HG03045 (cell line): ENCODE data around the gene LTBR.

ENCODE experiments used
- ATAC-seq: cut with Tn5 transposase; IDR thresholded peaks from one replicate; pipeline ENCODE4 v1.9.1; 2021; ENCODE audit warnings: mild to moderate bottlenecking, moderate library complexity; ENCODE audit not compliant: unreplicated experiment

Gene LTBR

DNA sequence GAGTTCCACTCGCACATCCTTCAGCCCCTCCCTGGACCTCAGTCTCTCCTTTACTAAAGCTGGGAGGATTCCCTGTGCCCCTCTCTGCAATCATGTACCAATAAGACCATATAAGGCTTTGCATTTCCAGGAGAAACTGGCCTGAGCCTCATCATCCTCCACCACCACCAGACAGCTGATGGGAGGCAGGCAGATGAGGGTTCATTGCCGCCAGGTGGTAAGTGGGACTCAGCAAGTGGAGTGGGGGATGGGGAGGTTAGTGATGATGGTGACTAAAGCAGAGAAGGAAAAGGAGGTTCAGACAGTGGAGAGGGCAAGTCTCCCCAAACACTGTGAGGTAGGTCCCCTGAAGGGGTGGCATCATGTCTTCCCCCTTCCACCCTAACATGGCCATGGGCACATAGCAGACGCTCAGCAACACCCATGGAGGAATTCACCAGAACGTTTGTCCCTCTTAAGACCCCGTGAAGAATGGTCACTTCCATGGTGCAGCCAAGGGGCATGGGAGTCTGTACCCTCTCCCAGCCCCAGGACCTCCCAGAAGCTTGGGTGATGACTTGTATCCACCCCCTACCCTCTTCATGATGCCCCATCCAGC lies 37.6 kb upstream of the LTBR start:
- no peak for ATAC-seq

DNA sequence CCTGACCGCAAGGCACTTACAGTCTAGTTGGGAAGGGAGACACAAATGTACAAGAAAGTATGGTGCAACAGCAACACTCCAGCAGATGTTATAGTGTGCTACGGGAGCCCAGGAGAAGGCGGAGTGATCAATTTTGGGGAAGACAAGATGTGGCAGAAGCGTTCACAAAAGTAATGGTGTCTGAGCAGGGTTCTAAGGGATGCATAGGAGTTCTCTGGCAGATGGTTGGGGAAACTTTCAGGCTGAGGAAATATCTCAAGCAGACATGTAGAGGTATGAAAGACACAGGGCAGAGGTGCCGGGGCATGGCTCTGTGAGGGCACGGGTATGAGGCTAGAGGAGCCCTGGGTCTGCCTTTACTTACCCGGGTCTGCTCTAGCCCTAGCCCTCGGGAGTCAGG lies 37.0 kb upstream of the LTBR start:
- ATAC-seq = no peak

DNA sequence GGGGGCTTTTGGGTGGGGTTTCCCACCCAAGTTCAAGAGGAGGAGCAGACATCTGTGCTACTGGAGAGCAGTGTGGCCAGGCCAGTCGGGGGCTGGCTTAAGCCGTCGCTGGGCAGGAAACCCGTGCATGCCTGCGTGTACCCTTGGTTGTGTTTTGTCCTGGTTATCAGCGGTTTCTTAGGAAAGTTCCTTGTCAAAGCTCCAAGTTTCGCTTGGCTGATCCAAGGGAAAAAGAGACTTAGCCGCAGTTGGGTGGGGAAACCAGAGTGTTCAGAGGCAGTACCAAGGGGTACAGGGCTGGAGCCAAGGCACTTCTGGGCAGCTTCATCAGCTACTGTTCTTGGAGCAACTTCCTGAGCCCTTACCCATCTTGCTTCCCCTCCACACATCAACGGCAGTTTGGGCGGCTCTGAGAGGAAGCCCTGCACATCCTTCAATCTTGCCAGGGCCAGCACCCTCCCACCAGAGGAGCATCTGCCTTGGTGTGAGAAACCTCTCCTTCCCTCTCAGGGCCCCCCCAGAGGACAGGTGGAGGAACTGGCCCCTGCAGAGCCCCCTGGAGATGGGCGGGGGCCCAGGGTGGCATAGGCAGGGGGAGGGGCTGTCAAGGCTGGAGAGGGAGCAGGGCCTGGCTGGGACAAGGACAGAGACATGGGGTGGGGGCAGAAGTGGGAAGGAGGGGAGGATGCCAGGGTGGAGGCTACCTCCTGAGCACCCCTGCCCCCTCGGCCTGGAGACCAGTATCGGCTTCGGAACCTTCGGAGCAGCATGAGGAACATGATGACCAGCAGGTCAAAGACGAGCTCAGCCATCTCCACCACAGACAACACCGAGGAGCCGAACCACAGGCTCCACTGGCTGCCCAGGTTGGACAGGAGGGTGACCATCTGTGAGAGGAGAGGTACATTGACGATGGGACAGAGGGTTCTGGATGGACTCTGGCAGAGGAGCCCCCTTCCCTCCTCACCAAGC lies 36.3 kb upstream of the LTBR start:
- no peak for ATAC-seq

DNA sequence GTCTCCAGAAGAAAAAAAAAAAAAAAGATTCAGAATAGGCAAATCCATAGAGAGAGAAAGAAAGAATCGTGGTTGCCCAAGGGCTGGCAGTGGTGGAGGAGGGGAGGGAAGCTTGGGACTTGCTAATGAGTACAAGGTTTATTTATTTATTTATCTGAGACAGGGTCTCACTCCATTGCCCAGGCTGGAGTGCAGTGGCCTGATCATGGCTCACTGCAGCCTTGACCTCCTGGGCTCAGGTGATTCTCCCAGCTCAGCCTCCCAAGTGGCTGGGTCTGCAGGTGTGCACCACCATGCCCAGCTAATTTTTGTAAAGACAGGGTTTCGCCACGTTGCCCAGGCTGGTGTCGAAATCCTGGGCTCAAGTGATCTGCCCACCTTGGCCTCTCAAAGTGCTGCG lies 32.3 kb upstream of the LTBR start:
- no peak for ATAC-seq

DNA sequence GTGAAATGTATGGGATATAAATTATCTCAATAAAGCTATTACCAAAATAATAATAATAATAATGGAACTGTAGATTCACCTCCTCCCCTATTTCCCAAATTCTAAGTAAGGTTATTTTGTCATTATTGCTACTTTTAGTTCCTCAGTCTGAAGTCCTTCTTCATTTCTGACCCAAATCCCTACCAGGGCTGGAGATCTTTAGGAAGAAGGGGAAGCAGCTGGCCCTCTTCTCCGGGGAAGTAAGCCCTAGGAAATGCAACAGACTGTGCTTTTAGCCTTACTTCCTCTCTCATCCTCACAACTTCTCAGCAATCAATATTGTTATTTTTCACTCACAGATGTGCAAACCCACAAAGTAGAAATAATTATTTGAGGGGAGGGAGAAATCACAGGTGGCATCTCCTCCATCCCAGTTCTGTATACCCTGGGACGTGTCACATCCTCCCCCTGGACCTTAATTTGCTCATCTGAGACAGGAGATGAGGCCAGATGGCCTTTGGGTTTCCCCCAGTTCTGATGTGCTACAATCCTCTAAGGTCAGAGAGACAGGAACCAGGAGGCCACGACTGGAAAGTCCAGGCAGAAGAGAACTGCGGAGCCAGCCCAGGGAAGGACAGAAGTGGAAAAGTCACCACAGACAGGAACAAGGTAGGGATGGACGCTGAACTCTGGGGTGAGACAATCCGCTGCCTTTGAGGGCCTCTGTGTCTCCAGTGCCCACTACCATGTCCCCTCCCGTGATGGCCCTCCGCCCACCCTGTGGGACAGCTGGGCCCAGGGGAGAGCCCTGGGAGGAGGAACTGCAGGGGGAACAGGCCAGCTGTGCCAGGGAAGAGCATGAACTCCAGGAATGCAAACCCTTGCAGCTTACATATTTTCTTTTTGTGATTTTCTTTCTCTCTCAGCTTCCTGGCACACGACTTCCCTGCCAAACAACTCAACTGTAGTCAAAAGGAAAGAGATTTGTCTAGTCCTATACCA lies 31.5 kb upstream of the LTBR start:
- no peak for ATAC-seq

DNA sequence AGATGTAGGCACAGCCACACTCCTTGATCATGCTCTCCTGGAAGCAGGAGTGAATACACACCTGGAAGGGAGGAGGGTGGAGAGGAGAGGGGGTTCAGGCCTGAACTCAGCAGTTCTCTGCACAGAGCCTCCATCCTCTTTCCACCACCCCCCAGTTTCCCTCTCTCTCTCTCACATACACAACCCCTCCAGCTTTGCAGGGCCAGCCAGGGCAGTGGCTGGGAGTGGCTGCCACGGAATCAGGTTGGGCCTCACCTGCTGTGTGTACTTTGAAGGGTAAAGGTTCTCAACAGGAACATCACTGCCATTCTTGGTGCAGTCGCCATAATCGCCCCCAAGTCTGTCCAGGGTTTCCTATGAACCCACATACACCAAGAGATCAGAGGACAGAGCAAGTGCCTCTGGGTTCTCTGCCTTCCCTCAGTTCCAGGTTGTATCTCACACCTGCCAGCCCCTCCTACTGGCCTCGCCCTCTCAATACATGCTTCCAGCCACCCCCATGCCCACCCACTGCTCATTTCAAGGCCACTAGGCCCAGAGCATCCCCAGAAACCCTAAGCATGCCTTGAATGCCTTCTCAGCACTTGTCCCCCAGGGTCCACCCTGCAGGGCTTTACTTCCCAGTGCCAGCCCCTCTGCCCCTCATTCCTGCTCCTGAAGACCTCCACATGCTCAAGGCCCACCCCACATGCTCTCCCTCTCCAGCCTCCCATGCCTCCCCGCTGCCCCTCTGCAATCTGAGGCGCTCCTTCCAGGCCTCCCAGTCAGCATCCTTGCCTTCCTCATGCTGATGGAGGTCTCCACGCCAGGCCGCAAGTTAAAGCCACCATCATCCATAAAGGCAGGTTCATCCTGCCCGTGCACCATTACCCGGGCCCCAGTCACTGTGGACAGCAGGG lies 29.2 kb upstream of the LTBR start:
- ATAC-seq = no peak

DNA sequence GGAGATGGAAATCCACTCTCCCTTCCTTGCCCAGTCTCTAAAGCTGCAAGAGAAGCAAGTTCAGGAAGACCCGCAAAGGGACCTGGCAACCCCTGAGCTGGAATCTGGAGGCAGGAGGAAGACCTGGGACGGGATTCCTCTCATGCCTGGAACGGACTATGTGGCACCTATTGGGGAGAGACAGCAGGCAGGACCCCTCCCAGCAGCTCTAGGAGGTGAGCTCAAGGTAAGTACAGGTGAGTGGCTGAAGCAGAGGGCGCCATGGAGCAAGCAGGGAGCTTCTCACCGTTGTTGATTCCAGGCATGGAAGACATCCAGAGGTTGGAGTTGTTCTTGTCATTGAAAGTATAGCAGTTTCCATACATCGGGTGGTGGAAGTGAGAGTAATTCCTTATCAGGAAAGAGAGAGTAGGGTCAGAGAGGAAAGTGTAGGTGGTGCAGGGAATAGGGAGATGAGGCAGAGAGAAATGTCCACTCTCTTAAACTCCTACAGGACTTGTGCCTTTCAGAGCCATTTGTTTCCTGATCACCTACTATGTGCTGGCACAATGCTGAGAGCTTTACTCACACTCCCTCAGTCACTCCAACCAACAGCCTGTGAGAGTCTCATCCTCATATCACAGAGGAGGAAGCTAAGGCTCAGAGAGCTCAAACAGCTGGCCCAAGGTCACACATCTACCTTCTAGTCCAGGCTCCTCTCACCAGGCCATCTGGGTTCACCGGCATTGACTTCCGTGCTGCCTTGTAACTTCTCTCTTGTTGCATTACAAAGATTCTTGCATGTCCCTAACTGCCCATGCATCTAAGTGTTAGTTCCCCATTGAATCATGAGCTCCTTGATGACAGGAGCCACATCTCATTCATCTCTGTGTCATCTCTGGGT lies 28.2 kb upstream of the LTBR start:
- no peak for ATAC-seq

DNA sequence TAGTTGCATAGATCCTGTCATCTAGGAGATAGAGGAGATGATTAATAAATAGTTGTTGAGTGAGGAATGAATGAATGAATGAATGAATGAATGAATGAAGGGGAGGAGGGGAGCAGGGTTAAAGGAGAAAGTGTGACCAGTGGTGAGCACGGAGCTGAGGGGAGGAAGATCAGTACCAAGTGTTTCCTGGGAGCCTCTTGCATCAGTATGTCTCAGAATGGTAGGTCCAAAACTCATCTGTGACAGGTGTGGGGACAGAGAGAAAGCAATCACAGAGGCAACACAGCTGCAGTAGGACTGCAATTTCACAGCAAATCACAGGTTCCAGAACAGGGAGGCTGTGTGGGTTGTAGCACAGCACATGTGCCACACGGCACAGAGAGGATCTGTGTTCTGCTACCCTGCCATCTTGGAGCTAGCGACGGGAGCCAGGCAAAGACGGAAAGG lies 27.6 kb upstream of the LTBR start:
- ATAC-seq = no peak

DNA sequence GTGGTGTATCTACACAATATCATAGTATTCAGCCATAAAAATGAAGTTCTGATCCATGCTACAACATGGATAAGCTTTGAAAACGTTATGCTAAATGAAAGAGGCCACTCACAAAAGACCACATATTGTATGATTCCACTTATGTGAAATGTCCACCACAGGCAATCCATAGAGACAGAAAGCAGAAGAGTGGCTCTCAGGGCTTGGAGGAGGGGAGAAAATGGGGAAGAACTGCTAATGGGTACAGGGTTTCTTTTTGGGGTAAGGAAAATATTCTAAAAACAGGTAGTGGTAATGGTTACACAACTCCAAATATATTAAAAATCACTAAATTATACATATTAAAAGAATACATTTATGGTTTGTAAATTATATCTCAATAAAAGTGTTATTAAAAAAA lies 25.1 kb upstream of the LTBR start:
- no peak for ATAC-seq

DNA sequence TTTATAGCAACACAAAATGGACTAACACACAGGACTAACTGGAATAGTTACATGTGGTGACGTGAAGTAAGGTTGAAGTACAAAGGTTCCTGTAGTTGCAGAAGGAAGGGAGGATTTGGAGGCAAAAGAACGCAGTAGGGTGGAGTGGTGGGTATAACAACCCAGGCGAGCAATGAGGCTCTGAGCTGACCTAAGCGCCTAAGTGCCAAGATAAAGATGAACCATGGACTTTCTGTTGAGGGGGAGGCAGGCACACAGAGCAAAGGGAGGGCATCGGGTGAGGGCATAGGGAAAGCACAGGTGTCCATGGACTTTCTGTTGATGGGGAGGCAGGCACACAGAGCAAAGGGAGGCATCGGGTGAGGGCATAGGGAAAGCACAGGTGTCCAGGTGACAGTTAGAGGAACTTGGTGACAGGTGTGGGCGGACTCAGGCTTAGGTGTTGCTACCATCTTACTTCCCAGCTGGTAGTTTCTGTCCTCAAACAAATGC lies 23.8 kb upstream of the LTBR start:
- ATAC-seq = no peak

DNA sequence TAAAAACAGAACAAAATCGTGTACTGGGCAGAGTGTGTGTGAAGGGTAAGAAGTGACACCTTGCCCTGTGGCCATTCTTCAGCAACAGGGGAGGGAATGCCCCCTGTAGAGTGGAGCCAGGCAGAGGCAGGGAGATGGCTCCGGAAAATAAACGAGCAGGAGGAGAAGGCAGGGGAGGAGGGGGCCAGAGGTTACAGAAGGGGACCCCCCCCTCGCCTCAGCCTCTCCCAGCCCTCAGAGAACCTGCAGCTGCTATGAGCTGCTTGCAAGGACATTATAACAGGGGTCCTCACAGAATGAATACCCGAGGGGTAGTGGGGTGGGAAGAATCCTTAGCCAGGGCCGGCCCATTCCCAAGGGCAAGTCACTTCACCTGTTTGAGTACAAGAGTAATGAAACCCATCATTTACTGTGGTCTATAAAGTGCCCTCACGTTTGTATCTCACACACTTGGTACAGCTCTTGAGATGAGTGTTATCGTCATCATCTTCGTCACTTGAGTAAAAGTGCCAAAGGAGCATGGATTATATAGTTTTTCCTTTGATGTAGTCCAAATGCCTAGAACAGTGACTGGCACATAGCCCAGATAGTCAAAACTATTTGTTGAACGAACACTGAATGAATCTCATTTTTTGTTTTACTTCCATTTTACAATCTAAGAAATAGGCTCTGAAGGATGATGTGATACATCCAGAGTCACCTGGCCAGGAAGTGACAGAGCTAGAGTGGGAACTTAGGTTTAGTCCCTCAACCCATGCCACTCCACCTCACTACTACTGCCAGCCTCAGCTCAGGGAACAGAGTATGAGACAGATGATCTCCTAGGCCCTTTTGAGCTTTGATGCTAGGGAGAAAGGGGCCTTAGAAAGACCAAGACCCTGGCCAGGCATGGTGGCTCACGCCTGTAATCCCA lies 23.1 kb upstream of the LTBR start:
- ATAC-seq = no peak

DNA sequence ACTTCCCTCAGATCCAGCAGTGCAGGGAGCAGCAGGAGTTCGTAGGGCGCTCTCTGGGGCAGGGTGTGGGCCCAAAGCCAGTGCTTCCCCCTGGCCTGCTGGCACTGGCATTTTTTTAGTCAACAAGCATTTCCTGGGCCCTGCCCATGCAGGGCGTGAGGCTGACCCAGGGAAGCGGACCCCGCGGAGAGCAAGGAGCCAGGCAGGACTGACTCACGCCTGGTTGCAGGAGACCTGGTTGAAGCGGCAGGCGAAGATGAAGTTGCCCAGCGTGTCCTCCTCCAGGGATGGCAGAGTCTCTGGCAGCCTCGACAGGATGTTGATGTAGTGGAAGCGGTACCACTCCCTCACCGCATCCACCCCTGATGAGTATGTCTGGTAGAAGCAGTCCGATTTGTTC lies 22.1 kb upstream of the LTBR start:
- ATAC-seq = no peak

DNA sequence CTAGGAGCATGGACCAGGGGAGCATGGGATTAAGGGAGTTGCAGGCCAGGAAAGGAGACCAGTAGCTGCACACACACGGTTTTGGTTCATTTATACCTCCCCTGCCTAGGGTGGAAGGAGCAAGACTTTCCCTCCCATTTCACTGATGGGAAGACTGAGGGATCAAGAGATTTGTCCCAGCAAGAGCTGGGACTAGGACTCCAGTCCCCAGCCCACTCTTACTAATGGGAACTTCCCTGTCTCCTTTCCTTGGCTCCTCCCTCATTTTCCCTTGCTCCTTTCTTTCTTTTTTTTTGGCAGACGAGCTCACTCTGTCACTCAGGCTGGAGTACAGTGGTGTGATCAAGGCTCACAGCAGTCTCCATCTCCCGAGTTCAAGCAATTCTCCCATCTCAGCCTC lies 21.6 kb upstream of the LTBR start:
- no peak for ATAC-seq

DNA sequence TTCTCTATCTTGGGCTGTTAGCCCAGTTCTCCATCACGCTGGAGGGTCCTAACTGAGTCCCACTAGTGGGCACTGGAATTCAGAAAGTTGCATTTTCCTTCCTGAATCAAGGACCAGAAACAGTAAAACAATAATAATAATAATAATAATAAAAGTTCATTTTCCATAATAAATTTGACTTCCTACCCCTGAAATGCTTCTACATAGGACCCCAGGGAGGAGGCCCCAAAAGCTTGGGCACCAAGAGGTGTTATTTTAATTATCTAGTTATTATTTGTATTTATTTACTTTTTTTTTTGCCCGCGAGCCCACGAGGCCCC lies 21.0 kb upstream of the LTBR start:
- no peak for ATAC-seq

DNA sequence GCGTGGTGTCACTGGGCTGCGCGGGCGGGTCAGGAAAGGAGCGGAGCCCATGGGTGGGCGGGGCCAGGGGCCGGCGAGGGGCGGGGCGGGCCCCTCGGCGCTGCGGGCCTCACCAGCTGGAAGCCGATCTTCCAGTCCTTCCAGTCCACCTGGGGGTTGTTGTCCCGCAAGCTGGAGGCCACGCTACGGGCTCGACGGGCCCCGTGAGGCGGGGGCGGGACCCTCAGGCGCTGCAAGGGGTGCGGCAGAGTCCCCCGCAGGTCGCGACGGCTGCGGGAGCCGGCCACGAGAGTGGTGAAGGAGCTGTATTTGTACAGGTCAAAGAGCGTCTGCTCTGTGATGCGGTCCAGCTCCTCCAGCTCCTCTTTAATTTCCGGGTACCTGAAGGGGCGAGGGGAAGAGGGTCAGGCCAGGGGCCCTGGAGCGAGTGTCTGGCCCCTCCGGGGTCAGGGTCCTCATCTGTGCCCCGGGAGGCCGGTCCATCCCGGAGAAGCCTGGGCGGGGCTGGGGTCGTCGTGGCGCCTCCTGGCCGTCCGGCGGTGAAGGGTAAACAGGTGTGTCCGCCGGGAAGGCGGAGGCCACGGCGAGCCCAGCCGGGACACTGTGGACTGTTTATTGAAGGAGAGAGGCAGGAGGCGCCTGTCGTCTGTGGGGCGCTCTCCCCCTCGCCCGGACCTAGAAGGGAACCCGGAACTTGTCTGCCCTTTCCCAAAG lies 20.5 kb upstream of the LTBR start:
- ATAC-seq = no peak

DNA sequence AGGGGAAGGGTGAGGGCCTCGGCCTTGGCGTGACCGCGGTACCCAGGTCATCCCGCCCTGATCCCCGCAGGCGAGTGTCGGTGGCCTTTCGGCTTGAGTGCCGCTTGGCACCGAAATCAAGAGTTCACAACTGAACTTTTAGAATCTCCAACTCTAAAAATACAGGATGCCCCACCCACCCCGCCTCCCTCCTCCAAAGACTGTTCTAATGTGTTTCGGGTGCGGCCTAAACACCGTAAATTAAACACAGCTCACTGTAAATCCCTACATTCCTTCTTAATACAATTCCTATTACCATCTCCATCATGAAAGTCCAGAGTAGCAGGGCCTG lies 20.0 kb upstream of the LTBR start:
- ATAC-seq = no peak

DNA sequence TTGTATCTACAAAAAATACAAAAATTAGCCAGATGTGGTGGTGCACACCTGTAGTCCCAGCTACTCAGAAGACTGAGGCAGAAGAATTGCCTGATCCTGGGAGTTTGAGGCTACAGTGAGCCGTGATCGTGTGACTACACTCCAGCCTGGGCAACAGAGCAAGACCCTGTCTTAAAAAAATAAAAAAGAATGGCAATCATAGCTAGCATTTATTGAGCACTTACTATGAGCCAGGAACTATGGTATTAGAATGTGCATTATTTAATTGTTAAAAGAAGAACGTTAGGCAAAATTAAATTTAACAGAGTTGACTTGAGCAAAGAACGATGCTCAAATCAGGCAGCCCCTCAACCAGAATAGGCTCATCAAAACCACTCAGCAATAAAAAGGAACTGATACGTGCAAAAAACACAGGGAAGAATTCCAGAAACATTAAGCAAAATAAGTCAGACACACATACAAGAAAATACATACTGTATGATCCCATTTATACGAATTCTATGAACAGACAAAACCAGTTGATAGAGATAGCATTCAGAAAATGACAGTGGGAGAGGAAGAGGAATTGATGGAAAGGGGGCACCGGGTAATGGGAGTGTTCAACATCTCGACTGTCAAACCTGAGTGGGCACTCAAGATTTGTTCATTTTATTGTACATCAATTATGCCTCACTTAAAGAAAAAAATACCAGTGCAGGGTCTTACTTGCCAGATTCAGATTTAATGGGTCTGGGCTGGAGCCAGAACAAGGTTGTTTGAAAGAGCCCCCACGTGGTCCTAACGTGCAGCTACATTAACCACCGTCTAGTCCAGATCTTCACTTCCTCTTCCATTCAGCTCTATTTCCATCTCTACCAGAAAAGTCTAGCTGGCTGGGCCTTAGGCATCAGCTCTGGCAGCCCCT lies 16.6 kb upstream of the LTBR start:
- no peak for ATAC-seq
